HL-60 (cell line): ENCODE measurements around the gene SYP.
"Not testable (repeated sequence)": the region's sequence is repeated elsewhere in the genome, so short reads cannot be mapped to it uniquely, and the experiment has no call there.

Experiments used
- DNase-seq, 2 experiments: peaks; one replicate each; pipeline ENCODE4 v3.0.0-alpha.2; 2010 to 2020; ENCODE audit warnings: low read depth in 1 of 2, low spot score in 1 of 2
- H3K27ac ChIP-seq: fragments of 250-450 bp; sonication (Bioruptor Pico); replicated peaks from 2 replicates; pipeline ENCODE4 v1.5.1; 2020; ENCODE audit warnings: mild to moderate bottlenecking, moderate library complexity
- H3K27me3 ChIP-seq: fragments of 250-450 bp; sonication (Bioruptor Pico); 2 replicates; pipeline ENCODE4 v1.5.1; 2021; ENCODE audit warnings: mild to moderate bottlenecking, moderate library complexity; ENCODE audit not compliant: insufficient read depth, poor library complexity, severe bottlenecking
- H3K4me3 ChIP-seq: replicated peaks from 2 replicates; pipeline ENCODE4 v1.5.1; 2011; ENCODE audit warnings: mild to moderate bottlenecking, control low read depth, low read length; ENCODE audit not compliant: insufficient read depth
- CTCF ChIP-seq: IDR thresholded peaks from one replicate; pipeline ENCODE4 v1.5.1; 2011; ENCODE audit warnings: low read length, control low read depth, inconsistent platforms; ENCODE audit not compliant: insufficient read depth
- GABPA ChIP-seq: IDR thresholded peaks from 2 replicates; pipeline ENCODE4 v1.6.1; 2012; ENCODE audit warnings: low read depth
- POLR2AphosphoS5 ChIP-seq: IDR thresholded peaks from 2 replicates; pipeline ENCODE4 v1.6.1; 2012; ENCODE audit warnings: low read depth
- REST ChIP-seq: IDR thresholded peaks from 2 replicates; pipeline ENCODE4 v1.6.1; 2012; ENCODE audit warnings: low read depth; ENCODE audit not compliant: insufficient replicate concordance
- SPI1 ChIP-seq: IDR thresholded peaks from 2 replicates; pipeline ENCODE4 v1.6.1; 2012; ENCODE audit warnings: low read depth, mild to moderate bottlenecking, borderline replicate concordance

SYP gene

GRCh38 chrX:49155900-49156837 is 43.8 kb downstream of the SYP start:
- peak; percentile 16 for TF ChIP-seq CTCF
- no peak for TF ChIP-seq REST
- peak; percentile 43; the same call in 1 of the 2 replicates for TF ChIP-seq POLR2AphosphoS5
- Histone ChIP-seq H3K4me3 (peak overlapping the region; percentile 46), H3K27ac (peak overlapping the region; percentile 40; the same call in 1 of the 2 replicates), H3K27me3 (no peaks in the 10 kb centered on the region)
- DNase-seq, result peak in 1 of 2 experiments; percentile 76

- Histone ChIP-seq H3K27me3 (no peaks in the 10 kb centered on the region), H3K4me3 (peak overlapping the region; percentile 46; the same call in 1 of the 2 replicates), H3K27ac (no peak overlapping the region)
- TF ChIP-seq REST, result no peak
- TF ChIP-seq CTCF, result no peak
- no peak for TF ChIP-seq GABPA
- TF ChIP-seq SPI1, result no peak
- no peak for TF ChIP-seq POLR2AphosphoS5
- DNase-seq, result no peak
These were observed 44.6 kb downstream of the SYP start for GRCh38 chrX:49155243-49155899.

GRCh38 chrX:49153467-49153866 is 46.5 kb downstream of the SYP start:
- TF ChIP-seq GABPA (no peak), SPI1 (no peak), REST (no peak), POLR2AphosphoS5 (no peak), CTCF (no peak)
- no peak for DNase-seq
- H3K27ac ChIP-seq, result no peak overlapping the region

GRCh38 chrX:49149291-49149690 is 50.7 kb downstream of the SYP start:
- H3K27me3 ChIP-seq, DNase-seq, H3K4me3 ChIP-seq: not testable (repeated sequence)
- peak overlapping the region; percentile 41 for H3K27ac ChIP-seq

More at GRCh38 chrX:49153467-49153866, 46.5 kb downstream of the SYP start:
- H3K4me3 ChIP-seq, result no peak overlapping the region
- no peaks in the 10 kb centered on the region for H3K27me3 ChIP-seq

- not testable (repeated sequence) for H3K27me3 ChIP-seq, DNase-seq, H3K4me3 ChIP-seq
- H3K27ac ChIP-seq, result peak overlapping the region; percentile 41
These were observed 51.4 kb downstream of the SYP start for GRCh38 chrX:49148390-49149100.
